ENCODE results near the gene PSD2. TPM values are rescaled to one million over a fixed set of nuclear protein-coding genes. Genes with fewer than 3 reads are reported as not detected.

PSD2 gene
- total and polyA plus RNA-seq, 4 donors = 0.05 TPM; not detected in 3

- no peak for DNase-seq (ENCODE audit: low spot score)
- TF ChIP-seq SP1 (IDR thresholded peaks at IDR 0.05) (no peak), CTCF (IDR thresholded peaks at IDR 0.05; ENCODE audit: low read depth, low read length, missing input control) (no peak), RAD21 (IDR thresholded peaks at IDR 0.05) (no peak), FOXA1 (IDR thresholded peaks at IDR 0.05) (no peak)
- no peaks in the 10 kb centered on the region for H3K36me3 ChIP-seq (ENCODE audit: control insufficient read depth in 4 of 4, insufficient read depth in 3 of 4, low read depth in 1 of 4, low read length in 3 of 4)
- no peak overlapping the region for H3K27ac ChIP-seq (ENCODE audit: low read depth in 1 of 2, low read length in 2 of 2)
- no peaks in the 10 kb centered on the region for H3K4me1 ChIP-seq (ENCODE audit: control insufficient read depth in 4 of 4, insufficient read depth in 4 of 4, low read length in 3 of 4)
- no peak overlapping the region for H3K9ac ChIP-seq (ENCODE audit: low read depth in 1 of 2, low read length in 2 of 2)
- no peaks in the 10 kb centered on the region for H3K27me3 ChIP-seq (ENCODE audit: control insufficient read depth in 4 of 4, insufficient read depth in 4 of 4, low read length in 3 of 4)
- no peaks in the 10 kb centered on the region for H3K9me3 ChIP-seq (ENCODE audit: control insufficient read depth in 4 of 4, low read length in 3 of 4)
- no peak overlapping the region for H3K4me3 ChIP-seq (ENCODE audit: low read depth in 1 of 3, low read length in 3 of 3)
- WGBS = 94% methylated on average over 2 of the region's 2 CpGs
Observed at GRCh38 chr5:139889410-139889809, 93.8 kb downstream of the PSD2 start.

GRCh38 chr5:139893873-139894272 lies 98.3 kb downstream of the PSD2 start:
- DNase-seq (ENCODE audit: low spot score) = no peak
- no peaks in the 10 kb centered on the region for H3K9me3 ChIP-seq (ENCODE audit: control insufficient read depth in 4 of 4, low read length in 3 of 4)
- WGBS = 77% methylated on average over 9 of the region's 9 CpGs

More at GRCh38 chr5:139893873-139894272, 98.3 kb downstream of the PSD2 start:
- no peak overlapping the region for H3K27ac ChIP-seq (ENCODE audit: low read depth in 1 of 2, low read length in 2 of 2)
- H3K36me3 ChIP-seq (ENCODE audit: control insufficient read depth in 4 of 4, insufficient read depth in 3 of 4, low read depth in 1 of 4, low read length in 3 of 4) = no peaks in the 10 kb centered on the region
- TF ChIP-seq NR2F2 (IDR thresholded peaks at IDR 0.05) (no peak), RAD21 (IDR thresholded peaks at IDR 0.05) (no peak), GABPA (IDR thresholded peaks at IDR 0.05 in 1 of 2, conservative IDR thresholded peaks at IDR 0.05 in 1 of 2) (no peak), YY1 (IDR thresholded peaks at IDR 0.05) (no peak), FOXA2 (IDR thresholded peaks at IDR 0.05) (no peak), REST (IDR thresholded peaks at IDR 0.05) (no peak), HNF4A (conservative IDR thresholded peaks at IDR 0.05) (no peak), FOXA1 (IDR thresholded peaks at IDR 0.05) (no peak), HNF4G (IDR thresholded peaks at IDR 0.05) (no peak), JUND (IDR thresholded peaks at IDR 0.05) (no peak), RXRA (IDR thresholded peaks at IDR 0.05) (no peak), MAX (IDR thresholded peaks at IDR 0.05) (no peak)
- no peak overlapping the region for H3K4me3 ChIP-seq (ENCODE audit: low read depth in 1 of 3, low read length in 3 of 3)
- no peaks in the 10 kb centered on the region for H3K27me3 ChIP-seq (ENCODE audit: control insufficient read depth in 4 of 4, insufficient read depth in 4 of 4, low read length in 3 of 4)
- no peak overlapping the region for H3K9ac ChIP-seq (ENCODE audit: low read depth in 1 of 2, low read length in 2 of 2)
- no peaks in the 10 kb centered on the region for H3K4me1 ChIP-seq (ENCODE audit: control insufficient read depth in 4 of 4, insufficient read depth in 4 of 4, low read length in 3 of 4)

Small RNAs within 50 kb of the gene (small RNA-seq; reads per million reads assigned to genes)
- not detected for gene AC008667.4

Other genes starting within 250 kb of the PSD2 start
- gene UBE2D2, start 234.5 kb upstream of the PSD2 start, total RNA-seq = 10 to 100 TPM; 17.0 to 53.6 TPM
- 10 to 100 TPM; 38.5 to 44.2 TPM for gene UBE2D2, start 234.5 kb upstream of the PSD2 start, polyA plus RNA-seq
- 10 to 100 TPM; 59.1 to 78.6 TPM for gene CXXC5, start 147.5 kb upstream of the PSD2 start, total RNA-seq
- 10 to 100 TPM; 40.6 to 70.0 TPM for gene CXXC5, start 147.5 kb upstream of the PSD2 start, polyA plus RNA-seq
- under 1 TPM in 1 of 2 donors, not detected in 1; 0.08 TPM for gene NRG2, start 247.5 kb downstream of the PSD2 start, total RNA-seq
- gene NRG2, start 247.5 kb downstream of the PSD2 start, polyA plus RNA-seq = under 1 TPM in 1 of 2 donors, not detected in 1; 0.07 TPM